Gastrocnemius medialis (tissue), 4 donors: Measurements from ENCODE around the gene TNF. TPM values are rescaled to one million over a fixed set of nuclear protein-coding genes. Genes with fewer than 3 reads are reported as not detected.
"Not testable (repeated sequence)": the region's sequence is repeated elsewhere in the genome, so short reads cannot be mapped to it uniquely, and the experiment has no call there.

Source experiments
- ATAC-seq, 2 donors: fragments of 150-250 bp; one replicate each; pipeline ENCODE4 v1.9.1; 2016
- DNase-seq, 2 donors: peaks; one replicate each; pipeline ENCODE4 v3.0.0-alpha.2; 2019
- H3K27ac ChIP-seq, 4 donors: fragments of 200-600 bp; sonication (generic); 1 replicate in 1 of 4; 2 replicates in 3 of 4; pipeline ENCODE4 v1.5.1; 2016 to 2018; ENCODE audit warnings: mild to moderate bottlenecking in 2 of 4, moderate library complexity in 1 of 4
- H3K27me3 ChIP-seq, 3 donors: fragments of 200-600 bp; sonication (generic) in 2 of 3; 1 replicate in 1 of 3; 2 replicates in 2 of 3; pipeline versions ENCODE4 v1.5.1 to v1.6.0; 2016 to 2019; ENCODE audit warnings: mild to moderate bottlenecking in 1 of 3, moderate library complexity in 1 of 3
- H3K36me3 ChIP-seq, 2 donors: fragments of 200-600 bp; sonication (generic) in 1 of 2; one replicate each; pipeline ENCODE4 v1.5.1; 2017 to 2018
- H3K4me1 ChIP-seq, 2 donors: fragments of 200-600 bp; sonication (generic) in 1 of 2; one replicate each; pipeline ENCODE4 v1.5.1; 2016 to 2017; ENCODE audit warnings: mild to moderate bottlenecking in 2 of 2
- H3K4me3 ChIP-seq, 4 donors: fragments of 200-600 bp; sonication (generic) in 3 of 4; 1 replicate in 1 of 4; 2 replicates in 3 of 4; pipeline ENCODE4 v1.5.1; 2016 to 2019; ENCODE audit warnings: mild to moderate bottlenecking in 2 of 4
- H3K9me3 ChIP-seq, 3 donors: fragments of 200-600 bp; sonication (generic) in 2 of 3; 1 replicate in 1 of 3; 2 replicates in 2 of 3; pipeline ENCODE4 v1.5.1; 2016 to 2019
- CTCF ChIP-seq, 5 experiments: fragments of 450-650 bp in 3 of 5; fragments of 200-600 bp in 2 of 5; sonication (generic) in 2 of 5; IDR thresholded peaks in 4 of 5; conservative IDR thresholded peaks in 1 of 5; 1 replicate in 4 of 5; 2 replicates in 1 of 5; pipeline ENCODE4 v1.5.1; 2016 to 2019; ENCODE audit warnings: antibody characterized with exemption in 5 of 5, mild to moderate bottlenecking in 3 of 5, moderate library complexity in 3 of 5
- POLR2A ChIP-seq, 2 donors: fragments of 450-650 bp; IDR thresholded peaks; one replicate each; pipeline ENCODE4 v1.6.1; 2017; ENCODE audit warnings: antibody characterized with exemption in 2 of 2, mild to moderate bottlenecking in 2 of 2, moderate library complexity in 2 of 2
- in situ Hi-C, 4 donors: fragments of 200-750 bp; cut with MboI; loops; one replicate each; pipeline versions ENCODE4 v1.15.0 to v1.8.0; 2017; ENCODE audit warnings: low sequenced_read_pairs in 4 of 4
- intact Hi-C: fragments of 100-400 bp; cut with DNase I; formaldehyde crosslinking; loops from one replicate; pipeline ENCODE4 v1.15.1; 2023; ENCODE audit warnings: low total_unique reads
- total RNA-seq, 4 donors: library from RNA; depleted of rRNA; stranded (reverse); fragments of >200 nt; gene quantifications; one replicate each; pipeline versions ENCODE4 v1.1.0 to v1.2.3, GENCODE V29; 2016

TNF gene
- total RNA-seq, 4 donors from 2014 or later: 0.23 to 0.87 TPM; not detected in 2

- no peak for DNase-seq
- ATAC-seq: no peak
- in situ Hi-C loops: loop anchor here (5.0 to 25.0 kb wide), 5 partner anchors 46 to 639 kb away; partner anchors contain the start of genes AGER (in 1 of the 4), AGPAT1 (in 1 of the 4), GPSM3 (in 1 of the 4) and NCR3 (in 1 of the 4)
- H3K4me1 ChIP-seq: peaks cover 10 to 13% of the 10 kb centered on the region in 2 donors
- no peak for TF ChIP-seq CTCF (IDR thresholded peaks at IDR 0.05 in 4 of 5, conservative IDR thresholded peaks at IDR 0.05 in 1 of 5)
- no peak for TF ChIP-seq POLR2A (IDR thresholded peaks at IDR 0.05)
- peaks cover 0 to 24% of the 10 kb centered on the region in 2 donors for H3K36me3 ChIP-seq
- H3K27me3 ChIP-seq: no peaks in the 10 kb centered on the region
- H3K27ac ChIP-seq: peak overlapping the region; percentile 86 to 97 (median 90)
- peak overlapping the region in 3 of 4 donors; percentile 48 to 63 (median 63) for H3K4me3 ChIP-seq
- intact Hi-C loops: loop anchor here (5.0 to 10.0 kb wide), 6 partner anchors 286 to 1484 kb away; partner anchors contain the start of genes EHMT2, NELFE, NEU1 and POLR1H
- no peaks in the 10 kb centered on the region for H3K9me3 ChIP-seq
Measured at GRCh38 chr6:31548544-31548873, 26.9 kb upstream of the TNF start.

GRCh38 chr6:31551371-31551770 lies 24.0 kb upstream of the TNF start:
- peak; percentile 23 to 26 for DNase-seq
- H3K4me3 ChIP-seq, H3K27me3 ChIP-seq, H3K9me3 ChIP-seq, intact Hi-C loops, in situ Hi-C loops, ATAC-seq: not testable (repeated sequence)
- Histone ChIP-seq H3K4me1 (peaks cover 9 to 13% of the 10 kb centered on the region in 2 donors), H3K27ac (peak overlapping the region in 2 of 4 donors; percentile 3 to 24), H3K36me3 (peaks cover 0 to 30% of the 10 kb centered on the region in 2 donors)
- TF ChIP-seq CTCF (IDR thresholded peaks at IDR 0.05 in 4 of 5, conservative IDR thresholded peaks at IDR 0.05 in 1 of 5): peak in 1 of 5 experiments; percentile 32

- Histone ChIP-seq H3K4me3 (no peak overlapping the region), H3K36me3 (peaks cover 0 to 34% of the 10 kb centered on the region in 2 donors), H3K9me3 (no peaks in the 10 kb centered on the region), H3K27me3 (no peaks in the 10 kb centered on the region), H3K4me1 (peaks cover 14 to 29% of the 10 kb centered on the region in 2 donors), H3K27ac (no peak overlapping the region)
- in situ Hi-C loops (no loop called here), intact Hi-C loops (no loop called here)
- ATAC-seq (no peak), DNase-seq (no peak)
- TF ChIP-seq POLR2A (IDR thresholded peaks at IDR 0.05): no peak
- TF ChIP-seq CTCF (IDR thresholded peaks at IDR 0.05 in 4 of 5, conservative IDR thresholded peaks at IDR 0.05 in 1 of 5): no peak
Measured at GRCh38 chr6:31556307-31556706, 19.1 kb upstream of the TNF start.

- Histone ChIP-seq H3K27ac (peak overlapping the region in 2 of 4 donors; percentile 58 to 64), H3K4me1 (peaks cover 14 to 29% of the 10 kb centered on the region in 2 donors), H3K4me3 (no peak overlapping the region), H3K36me3 (peaks cover 0 to 33% of the 10 kb centered on the region in 2 donors), H3K9me3 (no peaks in the 10 kb centered on the region), H3K27me3 (no peaks in the 10 kb centered on the region)
- TF ChIP-seq POLR2A (IDR thresholded peaks at IDR 0.05): no peak
- TF ChIP-seq CTCF (IDR thresholded peaks at IDR 0.05 in 4 of 5, conservative IDR thresholded peaks at IDR 0.05 in 1 of 5): no peak
- DNase-seq (no peak), ATAC-seq (no peak)
- in situ Hi-C loops (no loop called here), intact Hi-C loops (no loop called here)
Measured at GRCh38 chr6:31557443-31558317, 17.7 kb upstream of the TNF start.
